HG03064 (cell line): ENCODE data around the gene POLR2A.

ENCODE experiments used
- ATAC-seq: cut with Tn5 transposase; IDR thresholded peaks from one replicate; pipeline ENCODE4 v1.9.1; 2021; ENCODE audit warnings: low read depth; ENCODE audit not compliant: unreplicated experiment

The POLR2A gene

GRCh38 chr17:7548585-7549400 lies 64.6 kb downstream of the POLR2A start, which contains the start of gene TNFSF12:
TNFSF12 (plus strand) TSS chr17:7549058; CDS start chr17:7549154, 96 bp downstream.
- no peak for ATAC-seq
